Glutamatergic neuron (in vitro differentiated cells): Measurements from ENCODE around the gene ZNF787. TPM values are rescaled to one million over a fixed set of nuclear protein-coding genes. Genes with fewer than 3 reads are reported as not detected.

Source experiments
- DNase-seq: peaks from one replicate; pipeline ENCODE4 v3.0.0; 2022
- H3K27ac Mint-ChIP-seq: one replicate; pipeline ENCODE4 v1.8.0; 2020; ENCODE audit warnings: mild to moderate bottlenecking, mixed read lengths, inconsistent platforms; ENCODE audit not compliant: unreplicated experiment
- H3K27me3 Mint-ChIP-seq: one replicate; pipeline ENCODE4 v1.8.0; 2020; ENCODE audit warnings: mild to moderate bottlenecking, moderate library complexity, mixed read lengths, inconsistent platforms; ENCODE audit not compliant: unreplicated experiment
- H3K36me3 Mint-ChIP-seq: one replicate; pipeline ENCODE4 v1.8.0; 2020; ENCODE audit warnings: mild to moderate bottlenecking, mixed read lengths, inconsistent platforms; ENCODE audit not compliant: unreplicated experiment
- H3K4me1 Mint-ChIP-seq: one replicate; pipeline ENCODE4 v1.8.0; 2020; ENCODE audit warnings: mild to moderate bottlenecking, low read depth, mixed read lengths, inconsistent platforms; ENCODE audit not compliant: unreplicated experiment
- H3K4me3 Mint-ChIP-seq: one replicate; pipeline ENCODE4 v1.8.0; 2020; ENCODE audit warnings: mild to moderate bottlenecking, mixed read lengths, inconsistent platforms; ENCODE audit not compliant: unreplicated experiment
- H3K9me3 Mint-ChIP-seq: one replicate; pipeline ENCODE4 v1.8.0; 2020; ENCODE audit warnings: mild to moderate bottlenecking, moderate library complexity, mixed read lengths, inconsistent platforms; ENCODE audit not compliant: unreplicated experiment
- total RNA-seq: library from RNA; stranded (reverse); fragmentation: NEBNext Ultra II Directional; extraction: Animal tissue kit (Norgen Biotek cat#: 25700); gene quantifications from one replicate; pipeline ENCODE4 v1.2.1, GENCODE V29; 2021; ENCODE audit not compliant: unreplicated experiment
- TF ChIP-seq, protein P1 (sequence below): fragments of 200-600 bp; sonication (generic); IDR thresholded peaks from one replicate; pipeline ENCODE4 v1.5.0; 2021; ENCODE audit not compliant: partially characterized antibody, unreplicated experiment

Gene ZNF787
- total RNA-seq, 1 donor from 2014 or later: 59.7 TPM

DNA sequence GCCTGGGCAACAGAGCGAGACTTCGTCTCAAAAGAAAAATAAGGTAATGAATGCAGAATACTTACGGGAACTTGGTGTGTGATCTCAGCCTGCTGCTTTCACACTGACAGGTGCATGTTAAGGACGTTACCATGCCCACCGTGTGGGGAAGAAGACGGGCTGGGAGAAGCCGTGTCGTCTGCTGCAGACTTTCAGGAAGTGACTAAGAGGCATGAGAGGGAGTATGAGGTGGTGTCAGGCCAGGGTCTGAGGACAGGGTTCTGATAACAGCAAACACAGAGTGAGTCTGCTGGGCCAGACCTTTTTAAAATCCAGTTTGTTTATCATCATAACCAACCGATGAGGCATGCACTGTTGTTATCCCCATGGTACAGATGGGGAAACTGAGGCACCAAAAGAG, 41.2 kb upstream of the ZNF787 start:
- H3K27ac Mint-ChIP-seq: no peak overlapping the region
- H3K4me3 Mint-ChIP-seq: no peak overlapping the region
- TF ChIP-seq, protein P1, sequence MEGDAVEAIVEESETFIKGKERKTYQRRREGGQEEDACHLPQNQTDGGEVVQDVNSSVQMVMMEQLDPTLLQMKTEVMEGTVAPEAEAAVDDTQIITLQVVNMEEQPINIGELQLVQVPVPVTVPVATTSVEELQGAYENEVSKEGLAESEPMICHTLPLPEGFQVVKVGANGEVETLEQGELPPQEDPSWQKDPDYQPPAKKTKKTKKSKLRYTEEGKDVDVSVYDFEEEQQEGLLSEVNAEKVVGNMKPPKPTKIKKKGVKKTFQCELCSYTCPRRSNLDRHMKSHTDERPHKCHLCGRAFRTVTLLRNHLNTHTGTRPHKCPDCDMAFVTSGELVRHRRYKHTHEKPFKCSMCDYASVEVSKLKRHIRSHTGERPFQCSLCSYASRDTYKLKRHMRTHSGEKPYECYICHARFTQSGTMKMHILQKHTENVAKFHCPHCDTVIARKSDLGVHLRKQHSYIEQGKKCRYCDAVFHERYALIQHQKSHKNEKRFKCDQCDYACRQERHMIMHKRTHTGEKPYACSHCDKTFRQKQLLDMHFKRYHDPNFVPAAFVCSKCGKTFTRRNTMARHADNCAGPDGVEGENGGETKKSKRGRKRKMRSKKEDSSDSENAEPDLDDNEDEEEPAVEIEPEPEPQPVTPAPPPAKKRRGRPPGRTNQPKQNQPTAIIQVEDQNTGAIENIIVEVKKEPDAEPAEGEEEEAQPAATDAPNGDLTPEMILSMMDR: no peak
- peaks cover 5% of the 10 kb centered on the region for H3K36me3 Mint-ChIP-seq
- H3K4me1 Mint-ChIP-seq: no peaks in the 10 kb centered on the region
- no peak for DNase-seq
- peaks cover 9% of the 10 kb centered on the region for H3K9me3 Mint-ChIP-seq
- peaks cover 4% of the 10 kb centered on the region for H3K27me3 Mint-ChIP-seq

GRCh38 chr19:56161534-56161933, 40.4 kb upstream of the ZNF787 start:
- Mint-ChIP-seq H3K27ac (no peak overlapping the region), H3K27me3 (peaks cover 4% of the 10 kb centered on the region), H3K9me3 (peaks cover 9% of the 10 kb centered on the region), H3K36me3 (peaks cover 5% of the 10 kb centered on the region), H3K4me1 (no peaks in the 10 kb centered on the region), H3K4me3 (no peak overlapping the region)
- no peak for DNase-seq
- TF ChIP-seq, protein P1: no peak

GRCh38 chr19:56159622-56160271, 38.7 kb upstream of the ZNF787 start:
- Mint-ChIP-seq H3K27me3 (peaks cover 4% of the 10 kb centered on the region), H3K4me1 (peaks cover 5% of the 10 kb centered on the region), H3K36me3 (peaks cover 15% of the 10 kb centered on the region), H3K27ac (no peak overlapping the region), H3K9me3 (peaks cover 12% of the 10 kb centered on the region), H3K4me3 (no peak overlapping the region)
- TF ChIP-seq, protein P1: no peak
- no peak for DNase-seq

GRCh38 chr19:56159009-56159559, 38.0 kb upstream of the ZNF787 start:
- Mint-ChIP-seq H3K4me3 (no peak overlapping the region), H3K9me3 (peaks cover 12% of the 10 kb centered on the region), H3K27me3 (peaks cover 4% of the 10 kb centered on the region), H3K36me3 (peaks cover 15% of the 10 kb centered on the region), H3K4me1 (peaks cover 5% of the 10 kb centered on the region), H3K27ac (no peak overlapping the region)
- DNase-seq: no peak
- TF ChIP-seq, protein P1: no peak

GRCh38 chr19:56158170-56158757, 37.2 kb upstream of the ZNF787 start:
- Mint-ChIP-seq H3K27ac (no peak overlapping the region), H3K4me3 (no peak overlapping the region), H3K27me3 (peaks cover 2% of the 10 kb centered on the region), H3K4me1 (peaks cover 13% of the 10 kb centered on the region), H3K9me3 (peaks cover 14% of the 10 kb centered on the region), H3K36me3 (peaks cover 20% of the 10 kb centered on the region)
- no peak for DNase-seq
- TF ChIP-seq, protein P1: no peak
